ENCODE results near the gene TMEM154.

Gene TMEM154

GRCh38 chr4:152715076-152715475 lies 35.3 kb upstream of the TMEM154 start:
- H3K4me2 ChIP-seq (ENCODE audit: low read length): no peak overlapping the region
- no peak overlapping the region for H3K4me3 ChIP-seq (ENCODE audit: low read length)
- H3K36me3 ChIP-seq (replicated peaks; ENCODE audit: low read depth, low read length): no peaks in the 10 kb centered on the region
- H3K9ac ChIP-seq (ENCODE audit: low read length): no peak overlapping the region
- TF ChIP-seq EZH2phosphoT487 (IDR thresholded peaks at IDR 0.05; ENCODE audit: low read depth): no peak
- no peak for TF ChIP-seq CTCF (IDR thresholded peaks at IDR 0.05; ENCODE audit: low read depth, low read length)
- H3K27me3 ChIP-seq (ENCODE audit: low read depth, low read length): no peaks in the 10 kb centered on the region
- no peak overlapping the region for H3K27ac ChIP-seq (ENCODE audit: low read length)
- H3K4me1 ChIP-seq (ENCODE audit: low read length): peaks cover 1% of the 10 kb centered on the region; the same call in 1 of the 2 replicates
- peaks cover 4% of the 10 kb centered on the region; the same call in 1 of the 2 replicates for H3K9me3 ChIP-seq (ENCODE audit: insufficient read depth, low read length)
- no peak overlapping the region for H2AFZ ChIP-seq (ENCODE audit: low read depth, low read length)
- H3K79me2 ChIP-seq (ENCODE audit: low read length): no peaks in the 10 kb centered on the region
- H4K20me1 ChIP-seq (ENCODE audit: insufficient read depth, low read length): no peaks in the 10 kb centered on the region

- H3K9ac ChIP-seq (ENCODE audit: low read length): no peak overlapping the region
- H2AFZ ChIP-seq (ENCODE audit: low read depth, low read length): no peak overlapping the region
- no peaks in the 10 kb centered on the region for H4K20me1 ChIP-seq (ENCODE audit: insufficient read depth, low read length)
- no peak overlapping the region for H3K27ac ChIP-seq (ENCODE audit: low read length)
- H3K4me1 ChIP-seq (ENCODE audit: low read length): peaks cover 8% of the 10 kb centered on the region; the same call in 1 of the 2 replicates
- no peaks in the 10 kb centered on the region for H3K79me2 ChIP-seq (ENCODE audit: low read length)
- H3K9me3 ChIP-seq (ENCODE audit: insufficient read depth, low read length): peaks cover 4% of the 10 kb centered on the region; the same call in 1 of the 2 replicates
- no peaks in the 10 kb centered on the region for H3K27me3 ChIP-seq (ENCODE audit: low read depth, low read length)
- TF ChIP-seq EZH2phosphoT487 (IDR thresholded peaks at IDR 0.05; ENCODE audit: low read depth) (no peak), CTCF (IDR thresholded peaks at IDR 0.05; ENCODE audit: low read depth, low read length) (no peak)
- no peak overlapping the region for H3K4me2 ChIP-seq (ENCODE audit: low read length)
- no peak overlapping the region for H3K4me3 ChIP-seq (ENCODE audit: low read length)
- no peaks in the 10 kb centered on the region for H3K36me3 ChIP-seq (replicated peaks; ENCODE audit: low read depth, low read length)
These were observed 34.3 kb upstream of the TMEM154 start for GRCh38 chr4:152713951-152714705.

GRCh38 chr4:152709675-152710438 lies 30.1 kb upstream of the TMEM154 start:
- no peaks in the 10 kb centered on the region for H3K79me2 ChIP-seq (ENCODE audit: low read length)
- H2AFZ ChIP-seq (ENCODE audit: low read depth, low read length): peak overlapping the region; percentile 31; the same call in 1 of the 2 replicates
- no peaks in the 10 kb centered on the region for H3K36me3 ChIP-seq (replicated peaks; ENCODE audit: low read depth, low read length)
- peaks cover 12% of the 10 kb centered on the region; the same call in 1 of the 2 replicates for H3K9me3 ChIP-seq (ENCODE audit: insufficient read depth, low read length)
- H3K4me1 ChIP-seq (ENCODE audit: low read length): peaks cover 8% of the 10 kb centered on the region; the same call in 1 of the 2 replicates
- no peak overlapping the region for H3K9ac ChIP-seq (ENCODE audit: low read length)
- no peak for TF ChIP-seq CTCF (IDR thresholded peaks at IDR 0.05; ENCODE audit: low read depth, low read length)
- TF ChIP-seq EZH2phosphoT487 (IDR thresholded peaks at IDR 0.05; ENCODE audit: low read depth): no peak
- H3K4me3 ChIP-seq (ENCODE audit: low read length): no peak overlapping the region
- H4K20me1 ChIP-seq (ENCODE audit: insufficient read depth, low read length): no peaks in the 10 kb centered on the region
- H3K27me3 ChIP-seq (ENCODE audit: low read depth, low read length): no peaks in the 10 kb centered on the region
- H3K27ac ChIP-seq (ENCODE audit: low read length): no peak overlapping the region
- peak overlapping the region; percentile 3; the same call in 1 of the 2 replicates for H3K4me2 ChIP-seq (ENCODE audit: low read length)

- H3K27ac ChIP-seq (ENCODE audit: low read length): no peak overlapping the region
- 0 out of 2 replicates have a peak, but pooled peaks cover 16% of the 10 kb centered on the region for H3K9me3 ChIP-seq (ENCODE audit: insufficient read depth, low read length)
- H3K36me3 ChIP-seq (replicated peaks; ENCODE audit: low read depth, low read length): no peaks in the 10 kb centered on the region
- H3K9ac ChIP-seq (ENCODE audit: low read length): no peak overlapping the region
- no peak overlapping the region for H2AFZ ChIP-seq (ENCODE audit: low read depth, low read length)
- H3K27me3 ChIP-seq (ENCODE audit: low read depth, low read length): no peaks in the 10 kb centered on the region
- peaks cover 8% of the 10 kb centered on the region; the same call in 1 of the 2 replicates for H3K4me1 ChIP-seq (ENCODE audit: low read length)
- TF ChIP-seq EZH2phosphoT487 (IDR thresholded peaks at IDR 0.05; ENCODE audit: low read depth) (no peak), CTCF (IDR thresholded peaks at IDR 0.05; ENCODE audit: low read depth, low read length) (no peak)
- no peak overlapping the region for H3K4me3 ChIP-seq (ENCODE audit: low read length)
- no peaks in the 10 kb centered on the region for H4K20me1 ChIP-seq (ENCODE audit: insufficient read depth, low read length)
- H3K79me2 ChIP-seq (ENCODE audit: low read length): no peaks in the 10 kb centered on the region
- no peak overlapping the region for H3K4me2 ChIP-seq (ENCODE audit: low read length)
These were observed 29.0 kb upstream of the TMEM154 start for GRCh38 chr4:152708796-152709195.
